C4-2B (cell line): ENCODE data around the gene SPTLC2.
A peak's percentile ranks its signal among the peaks of the same experiment; 100 is the strongest.

ENCODE experiments used
- H3K27ac ChIP-seq: fragments of 450-650 bp; 2 replicates; pipeline ENCODE4 v1.5.1; 2017
- ZFX ChIP-seq: fragments of 450-650 bp; IDR thresholded peaks from 2 replicates; pipeline ENCODE4 v1.6.1; 2017
- TF ChIP-seq, protein P1 (sequence below): fragments of 450-650 bp; conservative IDR thresholded peaks from 2 replicates; pipeline ENCODE4 v1.5.1; 2017; ENCODE audit warnings: mild to moderate bottlenecking

Gene SPTLC2

DNA sequence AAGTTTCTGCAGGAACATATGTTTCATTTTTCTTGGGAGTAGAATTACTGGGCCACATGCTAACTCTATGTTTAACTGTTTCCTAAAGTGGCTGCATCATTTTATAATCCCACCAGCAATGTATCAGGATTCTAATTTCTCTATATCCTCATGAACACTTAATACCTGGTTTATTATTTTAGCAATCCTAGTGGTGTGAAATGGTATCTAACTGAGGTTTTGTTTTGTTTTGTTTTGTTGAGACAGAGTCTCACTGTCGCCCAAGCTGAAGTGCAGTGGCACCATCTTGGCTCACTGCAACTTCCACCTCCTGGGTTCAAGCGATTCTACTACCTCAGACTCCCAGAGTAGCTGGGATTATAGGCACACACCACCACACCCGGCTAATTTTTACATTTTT, 6.5 kb downstream of the SPTLC2 start:
- no peak for TF ChIP-seq ZFX
- TF ChIP-seq, protein P1, sequence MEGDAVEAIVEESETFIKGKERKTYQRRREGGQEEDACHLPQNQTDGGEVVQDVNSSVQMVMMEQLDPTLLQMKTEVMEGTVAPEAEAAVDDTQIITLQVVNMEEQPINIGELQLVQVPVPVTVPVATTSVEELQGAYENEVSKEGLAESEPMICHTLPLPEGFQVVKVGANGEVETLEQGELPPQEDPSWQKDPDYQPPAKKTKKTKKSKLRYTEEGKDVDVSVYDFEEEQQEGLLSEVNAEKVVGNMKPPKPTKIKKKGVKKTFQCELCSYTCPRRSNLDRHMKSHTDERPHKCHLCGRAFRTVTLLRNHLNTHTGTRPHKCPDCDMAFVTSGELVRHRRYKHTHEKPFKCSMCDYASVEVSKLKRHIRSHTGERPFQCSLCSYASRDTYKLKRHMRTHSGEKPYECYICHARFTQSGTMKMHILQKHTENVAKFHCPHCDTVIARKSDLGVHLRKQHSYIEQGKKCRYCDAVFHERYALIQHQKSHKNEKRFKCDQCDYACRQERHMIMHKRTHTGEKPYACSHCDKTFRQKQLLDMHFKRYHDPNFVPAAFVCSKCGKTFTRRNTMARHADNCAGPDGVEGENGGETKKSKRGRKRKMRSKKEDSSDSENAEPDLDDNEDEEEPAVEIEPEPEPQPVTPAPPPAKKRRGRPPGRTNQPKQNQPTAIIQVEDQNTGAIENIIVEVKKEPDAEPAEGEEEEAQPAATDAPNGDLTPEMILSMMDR: no peak; the same call in 1 of the 2 replicates
- H3K27ac ChIP-seq: no peak overlapping the region

DNA sequence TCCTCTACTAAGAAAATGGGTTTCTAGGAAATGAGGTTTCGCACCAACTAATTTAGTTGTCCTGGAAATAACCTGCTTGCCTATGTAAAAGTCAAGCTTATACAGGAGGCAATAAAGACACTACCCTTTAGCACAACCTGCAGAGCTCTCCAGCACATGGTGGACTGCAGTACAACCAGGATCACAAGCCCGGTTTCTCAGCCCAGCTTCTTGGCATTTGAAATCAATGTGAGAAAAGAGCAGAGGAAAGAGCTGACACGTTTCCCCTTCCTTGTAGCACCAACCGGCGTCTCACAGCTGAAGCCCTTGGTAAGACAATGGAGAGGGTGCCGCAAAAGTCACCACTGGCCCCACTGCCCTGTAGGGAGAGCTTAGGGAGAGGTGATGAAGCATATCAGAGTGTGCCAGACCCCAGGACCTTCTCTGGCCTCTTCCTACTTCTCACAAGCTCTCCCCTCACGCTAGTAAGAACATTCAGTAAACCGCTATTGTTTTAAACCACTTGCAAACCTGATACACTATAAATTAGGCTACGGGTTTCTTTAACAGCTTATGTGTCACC, 8.6 kb downstream of the SPTLC2 start:
- TF ChIP-seq ZFX: no peak
- TF ChIP-seq, protein P1: no peak
- no peak overlapping the region for H3K27ac ChIP-seq

DNA sequence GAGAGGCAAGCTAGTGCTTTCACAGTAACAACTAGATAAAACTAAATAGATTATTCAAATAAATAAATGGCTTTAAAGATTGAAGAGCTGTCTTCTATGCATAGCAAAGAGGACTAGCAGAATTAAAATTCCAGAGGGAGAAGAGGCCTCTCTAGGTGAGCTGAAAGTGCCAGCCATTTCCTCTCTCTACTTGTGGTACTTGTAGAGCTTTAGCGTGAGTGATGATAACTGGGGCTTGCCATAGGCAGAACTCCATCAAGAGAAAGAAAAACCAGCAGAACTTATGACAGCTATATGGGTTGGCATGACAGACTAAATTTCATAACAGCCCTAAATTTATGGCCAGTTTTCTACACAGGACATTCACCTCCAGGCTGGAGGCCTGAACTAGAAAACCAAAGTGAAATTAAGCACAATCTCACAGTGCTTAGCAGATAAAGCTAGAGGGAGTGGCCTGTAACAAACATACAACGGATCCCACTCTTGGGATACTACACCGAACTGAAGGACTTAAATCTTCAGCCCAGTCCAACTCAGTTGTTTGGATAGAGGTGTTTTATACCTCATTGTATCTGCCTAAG, 11.0 kb downstream of the SPTLC2 start:
- TF ChIP-seq, protein P1: no peak
- TF ChIP-seq ZFX: no peak
- H3K27ac ChIP-seq: no peak overlapping the region

DNA sequence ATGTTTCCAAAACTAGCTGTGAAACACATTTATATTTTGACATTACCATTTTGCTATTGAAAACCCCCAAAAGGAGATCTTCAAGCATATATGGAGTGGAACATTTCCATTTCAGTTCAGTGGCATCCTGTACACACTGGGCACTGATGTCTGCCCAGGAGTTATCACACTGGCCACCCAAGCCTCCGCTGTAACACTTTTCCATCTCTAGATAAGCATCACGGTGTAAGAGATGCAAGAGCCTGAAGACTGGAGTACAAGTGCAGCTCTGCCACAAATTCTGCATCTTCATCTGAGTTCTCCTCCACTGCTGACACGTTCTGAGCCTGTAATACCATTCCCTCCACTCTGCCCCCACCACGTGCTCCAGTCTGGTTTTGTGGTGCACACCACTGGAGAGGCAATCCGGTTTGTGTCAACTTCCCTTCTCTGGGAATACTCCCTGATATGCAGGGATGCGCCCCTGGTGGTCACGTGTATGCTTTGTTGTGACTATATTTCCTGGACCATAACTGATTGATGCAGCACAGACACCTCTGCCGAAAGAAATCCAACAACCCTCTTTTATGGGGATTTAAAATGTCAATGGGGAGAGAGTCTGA, 12.7 kb downstream of the SPTLC2 start:
- H3K27ac ChIP-seq: no peak overlapping the region
- TF ChIP-seq, protein P1: peak; percentile 66
- TF ChIP-seq ZFX: no peak

DNA sequence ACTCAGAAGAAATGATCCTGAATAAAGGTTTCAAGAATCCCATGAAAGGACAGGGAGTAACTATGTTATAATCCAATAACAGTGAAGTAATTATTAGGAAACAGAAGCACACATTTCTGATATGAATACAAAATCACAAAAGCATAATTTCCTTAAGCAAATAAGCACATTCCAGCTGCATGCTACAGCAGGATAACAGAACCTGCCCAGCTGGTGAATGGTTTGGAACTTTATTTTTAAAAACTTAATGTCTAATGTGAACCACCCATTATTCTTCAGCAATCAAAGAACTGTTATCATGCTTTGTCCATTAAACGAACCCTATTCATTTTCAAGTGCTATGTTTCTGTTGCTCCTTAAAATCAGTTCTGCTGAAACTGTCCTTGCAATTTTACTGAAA, 13.4 kb downstream of the SPTLC2 start:
- TF ChIP-seq, protein P1: no peak
- TF ChIP-seq ZFX: no peak
- no peak overlapping the region for H3K27ac ChIP-seq

DNA sequence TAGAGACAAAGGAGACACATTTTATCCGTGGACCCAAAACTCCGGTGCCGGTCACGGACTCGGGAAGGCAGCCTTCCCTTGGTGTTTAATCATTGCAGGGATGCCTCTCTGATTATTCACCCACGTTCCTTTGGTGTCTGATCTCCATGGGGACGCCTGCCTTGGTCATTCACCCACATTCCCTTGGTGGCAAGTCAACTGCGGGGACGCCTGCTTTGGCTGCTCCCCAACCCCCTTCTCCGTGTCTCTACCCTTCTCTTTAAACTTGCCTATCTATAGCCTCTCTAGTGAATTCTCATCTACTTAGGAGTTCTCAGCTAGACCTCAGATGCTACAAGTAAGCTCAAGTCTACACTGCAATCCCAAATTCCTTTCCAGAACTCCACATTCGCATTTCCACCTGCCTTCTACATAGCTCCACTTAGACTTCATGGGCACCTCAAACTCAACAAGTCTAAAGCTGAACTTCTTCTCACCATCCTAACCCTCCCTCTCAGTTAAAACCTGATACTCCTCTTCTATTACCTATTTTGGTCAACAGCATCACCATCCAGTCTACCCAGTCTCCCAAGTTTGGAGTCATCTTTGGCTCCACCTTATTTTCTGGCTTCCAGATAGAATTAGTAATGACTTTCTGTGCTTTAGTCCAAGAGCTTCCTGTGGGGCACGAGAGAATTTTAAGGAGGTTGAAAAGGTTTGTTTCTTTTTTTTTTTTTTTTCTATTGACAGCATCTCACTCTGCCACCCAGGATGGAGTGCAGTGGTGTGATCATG, 14.4 kb downstream of the SPTLC2 start:
- TF ChIP-seq, protein P1: no peak
- no peak for TF ChIP-seq ZFX
- no peak overlapping the region for H3K27ac ChIP-seq

DNA sequence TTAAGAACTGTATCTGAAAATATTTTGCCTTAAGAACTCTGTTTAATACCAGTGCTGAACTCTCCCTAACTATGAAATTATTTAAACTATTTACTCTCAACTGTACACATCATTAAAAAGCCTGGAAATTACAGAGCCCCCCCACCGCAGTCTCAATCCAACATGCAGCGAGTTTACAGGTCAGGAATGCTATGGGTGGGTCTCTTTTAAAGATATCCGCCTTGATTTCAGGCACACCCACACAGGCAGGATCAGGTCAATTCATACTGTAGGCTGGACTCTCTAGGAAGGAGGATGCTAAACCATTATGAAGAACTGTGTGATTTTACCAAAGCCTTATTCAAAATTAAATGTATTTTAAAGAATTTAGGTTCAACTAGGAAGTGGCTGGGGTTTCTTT, 16.5 kb downstream of the SPTLC2 start:
- TF ChIP-seq, protein P1: no peak
- no peak for TF ChIP-seq ZFX

More for the DNA sequence above, 16.5 kb downstream of the SPTLC2 start:
- H3K27ac ChIP-seq: no peak overlapping the region
